ENCODE data around the gene LDHD.

GRCh38 chr16:75088216-75088615, 28.4 kb downstream of the LDHD start:
- no peak for TF ChIP-seq CTCF (IDR thresholded peaks at IDR 0.05; ENCODE audit: borderline replicate concordance, extremely low read depth, low read length, poor library complexity, severe bottlenecking)
- TF ChIP-seq EZH2 (IDR thresholded peaks at IDR 0.05; ENCODE audit: borderline replicate concordance, low read depth, low read length, severe bottlenecking) = no peak
